GM06990 (cell line): ENCODE results near the gene EMILIN3.

ENCODE experiments used
- DNase-seq: peaks from one replicate; pipeline ENCODE4 v3.0.0-alpha.2; 2011; ENCODE audit not compliant: insufficient read length; ENCODE audit errors: extremely low read depth
- H3K27me3 ChIP-seq: replicated peaks from 2 replicates; pipeline ENCODE4 v1.6.0; 2011; ENCODE audit warnings: low read length; ENCODE audit not compliant: control insufficient read depth, insufficient read depth
- H3K36me3 ChIP-seq: 2 replicates; pipeline ENCODE4 v1.5.1; 2011; ENCODE audit warnings: low read length; ENCODE audit not compliant: control insufficient read depth, insufficient read depth
- H3K4me3 ChIP-seq: replicated peaks from 2 replicates; pipeline ENCODE4 v1.5.1; 2011; ENCODE audit warnings: low read depth, mild to moderate bottlenecking, control low read depth, low read length
- TF ChIP-seq, protein P1 (sequence below): IDR thresholded peaks from 2 replicates; pipeline ENCODE4 v1.5.1; 2011; ENCODE audit warnings: low read length, control low read depth, mild to moderate bottlenecking, inconsistent platforms; ENCODE audit not compliant: insufficient read depth, poor library complexity, severe bottlenecking

EMILIN3 gene

DNA sequence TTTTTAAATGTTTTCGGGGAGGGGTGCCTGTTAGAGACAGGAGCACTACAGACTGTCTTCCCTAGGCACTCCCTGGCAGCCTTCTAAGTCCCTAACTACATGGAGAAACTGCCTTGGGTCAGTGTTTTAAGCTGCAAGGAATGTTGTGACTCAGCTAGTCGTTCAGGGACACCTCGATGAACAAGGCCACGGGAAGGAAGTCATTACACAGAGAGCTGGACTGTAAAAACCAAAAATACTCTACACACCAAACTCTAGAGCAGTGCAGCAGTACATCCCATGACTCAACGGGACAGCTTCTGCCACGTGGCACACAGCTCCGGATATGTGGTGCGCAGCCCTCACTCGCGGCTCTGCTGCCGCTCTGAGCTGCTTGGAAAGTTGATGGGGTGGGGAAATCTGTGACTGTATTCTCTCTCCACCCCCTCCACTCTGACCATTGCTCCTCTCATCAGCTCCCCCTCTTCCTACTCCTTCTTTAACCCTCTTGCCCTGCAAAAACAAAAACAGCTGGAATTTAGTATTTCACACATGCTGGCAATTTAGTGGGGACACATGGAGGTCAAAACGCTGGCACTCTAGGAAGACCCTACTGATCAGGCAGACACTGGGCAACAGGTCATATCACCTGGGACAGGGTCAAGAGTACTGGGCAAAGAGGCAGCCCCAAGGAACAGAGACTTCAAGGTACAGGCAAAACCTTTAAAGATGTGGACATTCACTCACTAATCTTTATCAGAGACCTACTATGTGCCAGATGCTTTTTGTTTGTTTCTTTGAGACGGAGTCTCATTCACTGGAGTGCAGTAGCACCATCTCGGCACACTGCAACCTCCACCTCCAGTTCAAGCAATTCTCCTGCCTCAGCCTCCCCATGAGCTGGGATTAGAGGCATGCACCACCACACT, 36.9 kb downstream of the EMILIN3 start:
- H3K27me3 ChIP-seq: no peaks in the 10 kb centered on the region
- TF ChIP-seq, protein P1, sequence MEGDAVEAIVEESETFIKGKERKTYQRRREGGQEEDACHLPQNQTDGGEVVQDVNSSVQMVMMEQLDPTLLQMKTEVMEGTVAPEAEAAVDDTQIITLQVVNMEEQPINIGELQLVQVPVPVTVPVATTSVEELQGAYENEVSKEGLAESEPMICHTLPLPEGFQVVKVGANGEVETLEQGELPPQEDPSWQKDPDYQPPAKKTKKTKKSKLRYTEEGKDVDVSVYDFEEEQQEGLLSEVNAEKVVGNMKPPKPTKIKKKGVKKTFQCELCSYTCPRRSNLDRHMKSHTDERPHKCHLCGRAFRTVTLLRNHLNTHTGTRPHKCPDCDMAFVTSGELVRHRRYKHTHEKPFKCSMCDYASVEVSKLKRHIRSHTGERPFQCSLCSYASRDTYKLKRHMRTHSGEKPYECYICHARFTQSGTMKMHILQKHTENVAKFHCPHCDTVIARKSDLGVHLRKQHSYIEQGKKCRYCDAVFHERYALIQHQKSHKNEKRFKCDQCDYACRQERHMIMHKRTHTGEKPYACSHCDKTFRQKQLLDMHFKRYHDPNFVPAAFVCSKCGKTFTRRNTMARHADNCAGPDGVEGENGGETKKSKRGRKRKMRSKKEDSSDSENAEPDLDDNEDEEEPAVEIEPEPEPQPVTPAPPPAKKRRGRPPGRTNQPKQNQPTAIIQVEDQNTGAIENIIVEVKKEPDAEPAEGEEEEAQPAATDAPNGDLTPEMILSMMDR: no peak
- no peaks in the 10 kb centered on the region for H3K36me3 ChIP-seq
- DNase-seq: peak; percentile 45
- H3K4me3 ChIP-seq: no peak overlapping the region

DNA sequence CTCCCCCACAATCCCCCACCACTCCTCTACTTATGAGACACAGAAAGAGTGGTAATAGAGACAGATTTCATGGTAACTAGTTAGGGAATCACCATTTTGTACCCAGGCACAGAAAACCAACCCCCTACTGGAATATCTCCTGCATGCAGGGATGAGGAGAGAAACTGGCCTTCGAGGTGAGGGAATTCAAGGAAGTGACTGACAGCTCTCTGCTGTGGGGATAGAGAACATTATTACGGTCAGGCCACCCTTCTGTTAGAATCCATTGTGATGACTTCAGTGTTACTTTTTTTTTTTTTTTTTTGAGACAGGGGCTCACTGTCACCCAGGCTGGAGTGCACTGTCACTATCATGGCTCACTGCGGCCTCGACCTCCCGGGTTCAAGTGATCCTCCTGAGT, 39.4 kb downstream of the EMILIN3 start:
- Histone ChIP-seq H3K36me3 (no peaks in the 10 kb centered on the region), H3K27me3 (no peaks in the 10 kb centered on the region), H3K4me3 (no peak overlapping the region)
- TF ChIP-seq, protein P1: no peak
- no peak for DNase-seq

DNA sequence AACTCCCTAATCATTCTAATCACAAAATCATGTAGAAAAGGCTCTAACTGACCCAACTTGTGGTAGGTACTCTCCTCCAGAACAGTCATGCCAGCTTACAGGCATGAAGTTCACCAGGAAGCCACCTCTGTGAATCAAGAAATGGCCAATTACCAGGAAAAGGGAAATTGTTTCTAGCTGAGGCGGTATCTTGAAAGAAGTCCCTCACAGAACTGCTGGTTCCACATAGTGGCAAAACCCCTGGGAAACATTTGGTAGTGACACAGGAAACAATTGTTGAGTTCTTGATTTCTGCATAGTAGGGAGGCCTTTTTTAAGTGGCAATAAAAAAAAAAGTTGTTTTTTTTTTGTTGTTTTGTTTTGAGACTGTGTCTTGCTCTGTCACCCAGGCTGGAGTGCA, 45.6 kb downstream of the EMILIN3 start:
- Histone ChIP-seq H3K4me3 (no peak overlapping the region), H3K36me3 (no peaks in the 10 kb centered on the region), H3K27me3 (no peaks in the 10 kb centered on the region)
- TF ChIP-seq, protein P1: no peak
- DNase-seq: no peak

DNA sequence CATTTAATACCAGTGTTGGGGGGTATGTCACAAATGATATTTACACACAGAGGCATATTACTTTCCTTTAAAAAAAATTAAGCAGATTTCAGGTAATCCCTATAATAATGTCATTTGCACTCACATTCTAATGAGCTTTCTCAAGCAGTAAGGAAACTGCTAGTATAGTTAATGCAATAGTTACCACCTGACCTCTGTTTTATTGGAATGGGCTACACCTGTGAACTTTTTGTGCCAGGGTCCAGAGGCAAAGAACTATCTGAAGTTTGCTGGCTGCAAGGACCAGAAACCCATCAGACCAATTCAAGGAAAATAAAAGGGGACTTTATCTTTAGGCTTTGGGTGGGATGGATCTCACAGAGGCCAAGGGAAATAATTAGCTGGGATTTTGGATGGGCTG, 46.2 kb downstream of the EMILIN3 start:
- no peak for DNase-seq
- Histone ChIP-seq H3K4me3 (no peak overlapping the region), H3K27me3 (no peaks in the 10 kb centered on the region), H3K36me3 (no peaks in the 10 kb centered on the region)
- TF ChIP-seq, protein P1: no peak

DNA sequence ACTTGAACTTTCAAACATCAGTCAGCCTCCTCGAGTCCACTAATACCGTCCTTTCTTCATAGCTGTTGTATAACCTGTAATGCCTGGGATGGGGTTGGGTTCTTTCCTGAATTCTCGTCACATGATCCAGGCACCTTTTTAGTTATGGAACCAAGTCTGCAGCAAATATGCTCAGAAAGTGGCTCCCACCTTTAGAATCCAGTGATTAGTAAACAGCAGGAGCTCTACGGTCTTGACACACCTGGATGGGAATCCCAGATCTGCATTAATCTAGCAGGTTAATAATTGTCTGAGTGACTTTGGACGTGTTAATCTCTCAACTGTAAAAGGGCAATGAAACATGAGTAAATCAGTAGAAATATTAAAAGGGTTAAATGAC, 48.4 kb downstream of the EMILIN3 start:
- Histone ChIP-seq H3K27me3 (no peaks in the 10 kb centered on the region), H3K4me3 (peak overlapping the region; percentile 63; the same call in 1 of the 2 replicates), H3K36me3 (no peaks in the 10 kb centered on the region)
- TF ChIP-seq, protein P1: no peak
- DNase-seq: no peak
